ENCODE results near the gene ULK4. TPM values are rescaled to one million over a fixed set of nuclear protein-coding genes. Genes with fewer than 3 reads are reported as not detected.

ULK4 gene
- total RNA-seq, 1 experiment from 2014 or later, result 6.3 TPM

DNA sequence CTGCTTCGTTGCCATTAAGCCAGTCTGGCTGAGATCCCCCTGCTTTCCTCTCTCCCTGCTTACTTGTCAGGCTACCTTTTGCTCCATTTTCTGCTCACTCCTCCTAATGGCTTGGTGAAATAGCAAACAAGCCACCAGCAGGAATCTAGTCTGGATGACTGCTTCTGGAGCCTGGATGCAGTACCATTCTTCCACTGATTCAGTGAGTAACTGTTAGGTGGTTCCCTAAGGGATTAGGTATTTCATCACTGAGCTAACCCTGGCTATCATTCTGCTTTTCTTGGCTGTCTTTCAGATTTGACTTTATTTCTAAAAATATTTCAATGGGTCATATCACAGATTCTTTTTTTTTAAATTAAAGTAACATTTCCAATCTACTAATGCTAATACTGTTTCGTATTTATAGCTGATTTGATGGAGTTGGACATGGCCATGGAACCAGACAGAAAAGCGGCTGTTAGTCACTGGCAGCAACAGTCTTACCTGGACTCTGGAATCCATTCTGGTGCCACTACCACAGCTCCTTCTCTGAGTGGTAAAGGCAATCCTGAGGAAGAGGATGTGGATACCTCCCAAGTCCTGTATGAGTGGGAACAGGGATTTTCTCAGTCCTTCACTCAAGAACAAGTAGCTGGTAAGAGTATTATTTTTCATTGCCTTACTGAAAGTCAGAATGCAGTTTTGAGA lies 737.6 kb downstream of the ULK4 start:
- intact Hi-C loops (cut with micrococcal nuclease), result no loop called here
- Histone ChIP-seq H3K9me3 (ENCODE audit: control insufficient read depth in 1 of 2, insufficient read depth in 1 of 2, low read depth in 1 of 2, low read length in 2 of 2) (no peaks in the 10 kb centered on the region), H3K36me3 (ENCODE audit: control insufficient read depth in 1 of 2, insufficient read depth in 2 of 2, low read length in 2 of 2) (peaks cover 32 to 39% of the 10 kb centered on the region in 2 experiments; a peak in 3 of 4 replicates), H3K4me3 (replicated peaks in 1 of 2; ENCODE audit: low read depth in 1 of 2, low read length in 2 of 2) (no peak overlapping the region), H2AFZ (ENCODE audit: low read depth, low read length, poor library complexity, severe bottlenecking) (no peak overlapping the region), H3K4me1 (ENCODE audit: control insufficient read depth in 1 of 2, insufficient read depth in 2 of 2, low read length in 2 of 2) (no peaks in the 10 kb centered on the region), H3K9me2 (ENCODE audit: insufficient read depth) (no peaks in the 10 kb centered on the region), H3K27ac (ENCODE audit: low read depth, low read length) (no peak overlapping the region), H3K4me2 (ENCODE audit: low read length) (no peak overlapping the region), H4K20me1 (ENCODE audit: insufficient read depth) (peaks cover 10% of the 10 kb centered on the region; the same call in 1 of the 2 replicates), H3K27me3 (ENCODE audit: insufficient read depth, low read length) (no peaks in the 10 kb centered on the region), H3K79me2 (ENCODE audit: insufficient read depth, low read length) (peaks cover 97% of the 10 kb centered on the region), H3K9ac (ENCODE audit: low read length) (no peak overlapping the region)
- RAD21 ChIA-PET (ENCODE audit: low non-redundant PET in 1 of 2, low total read pairs in 2 of 2, uncharacterized antibody in 2 of 2, unreplicated experiment in 2 of 2), result interaction anchor here in 1 of 2 experiments (0.7 kb wide), 1 partner anchor 8 kb away, joined by 3 read pairs; no protein-coding TSS in a partner anchor
- ATAC-seq (no peak), DNase-seq (ENCODE audit: low read depth, low spot score) (no peak)
- CTCF ChIA-PET, result no interaction called here
- BruUV-seq (replicated peaks), result no TSS peak
- POLR2A ChIA-PET, result no interaction called here
- TF ChIP-seq SP1 (IDR thresholded peaks at IDR 0.05; ENCODE audit: low read depth) (no peak), EGR1 (IDR thresholded peaks at IDR 0.05; ENCODE audit: low read depth) (no peak), ZFX (IDR thresholded peaks at IDR 0.05) (no peak), FOSL1 (IDR thresholded peaks at IDR 0.05; ENCODE audit: low read depth) (no peak), SRF (IDR thresholded peaks at IDR 0.05; ENCODE audit: low read depth) (no peak), SIN3A (IDR thresholded peaks at IDR 0.05; ENCODE audit: low read depth) (no peak), POLR2A (IDR thresholded peaks at IDR 0.05; ENCODE audit: borderline replicate concordance, extremely low read depth, insufficient read depth, insufficient read length) (no peak), JUND (IDR thresholded peaks at IDR 0.05) (no peak)
- TF ChIP-seq, protein P1, sequence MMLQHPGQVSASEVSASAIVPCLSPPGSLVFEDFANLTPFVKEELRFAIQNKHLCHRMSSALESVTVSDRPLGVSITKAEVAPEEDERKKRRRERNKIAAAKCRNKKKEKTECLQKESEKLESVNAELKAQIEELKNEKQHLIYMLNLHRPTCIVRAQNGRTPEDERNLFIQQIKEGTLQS (IDR thresholded peaks at IDR 0.05), result no peak

DNA sequence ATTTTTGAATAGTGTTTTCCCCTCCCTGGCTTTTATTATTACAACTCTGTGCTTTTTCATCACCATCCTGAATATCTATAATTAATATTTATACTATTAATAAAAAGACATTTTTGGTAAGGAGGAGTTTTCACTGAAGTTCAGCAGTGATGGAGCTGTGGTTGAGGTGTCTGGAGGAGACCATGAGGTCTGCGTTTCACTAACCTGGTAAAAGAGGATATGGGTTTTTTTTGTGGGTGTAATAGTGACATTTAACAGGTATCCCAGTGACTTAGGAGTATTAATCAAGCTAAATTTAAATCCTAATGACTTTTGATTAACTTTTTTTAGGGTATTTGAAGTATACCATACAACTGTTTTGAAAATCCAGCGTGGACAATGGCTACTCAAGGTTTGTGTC lies 738.2 kb downstream of the ULK4 start:
- H3K27me3 ChIP-seq (ENCODE audit: insufficient read depth, low read length), result no peaks in the 10 kb centered on the region
- H2AFZ ChIP-seq (ENCODE audit: low read depth, low read length, poor library complexity, severe bottlenecking), result no peak overlapping the region
- ChIA-PET CTCF (no interaction called here), POLR2A (no interaction called here), RAD21 (ENCODE audit: low non-redundant PET in 1 of 2, low total read pairs in 2 of 2, uncharacterized antibody in 2 of 2, unreplicated experiment in 2 of 2) (interaction anchor here in 1 of 2 experiments (0.7 kb wide), 1 partner anchor 9 kb away, joined by 3 read pairs; no protein-coding TSS in a partner anchor)
- peaks cover 16% of the 10 kb centered on the region; the same call in 1 of the 2 replicates for H4K20me1 ChIP-seq (ENCODE audit: insufficient read depth)
- TF ChIP-seq RAD21 (IDR thresholded peaks at IDR 0.05; ENCODE audit: low read depth) (no peak), EZH2 (IDR thresholded peaks at IDR 0.05) (no peak), SIN3A (IDR thresholded peaks at IDR 0.05; ENCODE audit: low read depth) (no peak), MAX (IDR thresholded peaks at IDR 0.05) (no peak), YY1 (IDR thresholded peaks at IDR 0.05; ENCODE audit: extremely low read depth, insufficient replicate concordance, low read depth, low read length) (no peak), ZNF274 (IDR thresholded peaks at IDR 0.05; ENCODE audit: low read depth, low read length) (no peak), POLR2A (IDR thresholded peaks at IDR 0.05; ENCODE audit: borderline replicate concordance, extremely low read depth, insufficient read depth, insufficient read length) (no peak), ZFX (IDR thresholded peaks at IDR 0.05) (no peak)
- TF ChIP-seq, protein P2, sequence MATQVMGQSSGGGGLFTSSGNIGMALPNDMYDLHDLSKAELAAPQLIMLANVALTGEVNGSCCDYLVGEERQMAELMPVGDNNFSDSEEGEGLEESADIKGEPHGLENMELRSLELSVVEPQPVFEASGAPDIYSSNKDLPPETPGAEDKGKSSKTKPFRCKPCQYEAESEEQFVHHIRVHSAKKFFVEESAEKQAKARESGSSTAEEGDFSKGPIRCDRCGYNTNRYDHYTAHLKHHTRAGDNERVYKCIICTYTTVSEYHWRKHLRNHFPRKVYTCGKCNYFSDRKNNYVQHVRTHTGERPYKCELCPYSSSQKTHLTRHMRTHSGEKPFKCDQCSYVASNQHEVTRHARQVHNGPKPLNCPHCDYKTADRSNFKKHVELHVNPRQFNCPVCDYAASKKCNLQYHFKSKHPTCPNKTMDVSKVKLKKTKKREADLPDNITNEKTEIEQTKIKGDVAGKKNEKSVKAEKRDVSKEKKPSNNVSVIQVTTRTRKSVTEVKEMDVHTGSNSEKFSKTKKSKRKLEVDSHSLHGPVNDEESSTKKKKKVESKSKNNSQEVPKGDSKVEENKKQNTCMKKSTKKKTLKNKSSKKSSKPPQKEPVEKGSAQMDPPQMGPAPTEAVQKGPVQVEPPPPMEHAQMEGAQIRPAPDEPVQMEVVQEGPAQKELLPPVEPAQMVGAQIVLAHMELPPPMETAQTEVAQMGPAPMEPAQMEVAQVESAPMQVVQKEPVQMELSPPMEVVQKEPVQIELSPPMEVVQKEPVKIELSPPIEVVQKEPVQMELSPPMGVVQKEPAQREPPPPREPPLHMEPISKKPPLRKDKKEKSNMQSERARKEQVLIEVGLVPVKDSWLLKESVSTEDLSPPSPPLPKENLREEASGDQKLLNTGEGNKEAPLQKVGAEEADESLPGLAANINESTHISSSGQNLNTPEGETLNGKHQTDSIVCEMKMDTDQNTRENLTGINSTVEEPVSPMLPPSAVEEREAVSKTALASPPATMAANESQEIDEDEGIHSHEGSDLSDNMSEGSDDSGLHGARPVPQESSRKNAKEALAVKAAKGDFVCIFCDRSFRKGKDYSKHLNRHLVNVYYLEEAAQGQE (IDR thresholded peaks at IDR 0.05; ENCODE audit: low read depth), result no peak
- BruUV-seq (replicated peaks), result no TSS peak
- ATAC-seq (no peak), DNase-seq (ENCODE audit: low read depth, low spot score) (no peak)
- intact Hi-C loops (cut with micrococcal nuclease), result no loop called here
- no peak overlapping the region for H3K4me3 ChIP-seq (replicated peaks in 1 of 2; ENCODE audit: low read depth in 1 of 2, low read length in 2 of 2)
- H3K9ac ChIP-seq (ENCODE audit: low read length), result no peak overlapping the region
- peaks cover 97% of the 10 kb centered on the region for H3K79me2 ChIP-seq (ENCODE audit: insufficient read depth, low read length)
- H3K9me2 ChIP-seq (ENCODE audit: insufficient read depth), result no peaks in the 10 kb centered on the region
- H3K27ac ChIP-seq (ENCODE audit: low read depth, low read length), result no peak overlapping the region
- no peaks in the 10 kb centered on the region for H3K9me3 ChIP-seq (ENCODE audit: control insufficient read depth in 1 of 2, insufficient read depth in 1 of 2, low read depth in 1 of 2, low read length in 2 of 2)
- no peaks in the 10 kb centered on the region for H3K4me1 ChIP-seq (ENCODE audit: control insufficient read depth in 1 of 2, insufficient read depth in 2 of 2, low read length in 2 of 2)
- peaks cover 29 to 39% of the 10 kb centered on the region in 2 experiments; a peak in 3 of 4 replicates for H3K36me3 ChIP-seq (ENCODE audit: control insufficient read depth in 1 of 2, insufficient read depth in 2 of 2, low read length in 2 of 2)
- H3K4me2 ChIP-seq (ENCODE audit: low read length), result no peak overlapping the region
